Right ventricle myocardium inferior (tissue), 1 donor: Measurements from ENCODE around the gene MXD1. TPM values are rescaled to one million over a fixed set of nuclear protein-coding genes. Genes with fewer than 3 reads are reported as not detected.
"Not testable (repeated sequence)": the region's sequence is repeated elsewhere in the genome, so short reads cannot be mapped to it uniquely, and the experiment has no call there.

Source experiments
- ATAC-seq: fragments of 200-7000 bp; cut with Tn5 transposase; one replicate; pipeline ENCODE4 v1.9.1; 2020; ENCODE audit warnings: mild to moderate bottlenecking, moderate library complexity
- DNase-seq: peaks from one replicate; pipeline ENCODE4 v3.0.0; 2021; ENCODE audit errors: missing footprints
- intact Hi-C: fragments of 100-400 bp; cut with DNase I; formaldehyde crosslinking; loops from one replicate; pipeline ENCODE4 v1.11.0; 2022
- long read RNA-seq: library from polyadenylated mRNA; unstranded; transcript quantifications from one replicate; pipeline ENCODE4 v2.0.0, GENCODE V29; 2021
- total RNA-seq: library from RNA; stranded (reverse); fragmentation: NEBNext Ultra II Directional; extraction: Animal tissue kit (Norgen Biotek cat#: 25700); gene quantifications from one replicate; pipeline ENCODE4 v1.2.1, GENCODE V29; 2021
- donor health status: DM: no; HTN: yes; CAD: no; lungs with severe emphysema.

The MXD1 gene, protein sequence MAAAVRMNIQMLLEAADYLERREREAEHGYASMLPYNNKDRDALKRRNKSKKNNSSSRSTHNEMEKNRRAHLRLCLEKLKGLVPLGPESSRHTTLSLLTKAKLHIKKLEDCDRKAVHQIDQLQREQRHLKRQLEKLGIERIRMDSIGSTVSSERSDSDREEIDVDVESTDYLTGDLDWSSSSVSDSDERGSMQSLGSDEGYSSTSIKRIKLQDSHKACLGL
- 4.6 TPM for total RNA-seq
- long read RNA-seq, partial matches to known transcripts = 1 of 2 reads
- long read RNA-seq, other reads (novel, unspliced or antisense) = 1 of 2 reads

- intact Hi-C loops = loop anchor here (1.0 to 5.0 kb wide), 5 partner anchors 172 to 387 kb away; partner anchors contain the start of genes FAM136A, PCBP1 and PCYOX1
- peak; percentile 100 for DNase-seq
- ATAC-seq = no peak
Observed at GRCh38 chr2:69914950-69915945, at the start of gene MXD1. Gene MXD1 (plus strand): TSS chr2:69915109. CDS start chr2:69915331, 222 bp downstream.

GRCh38 chr2:69888451-69888850 is 26.5 kb upstream of the MXD1 start:
- ATAC-seq (no peak), DNase-seq (no peak)
- intact Hi-C loops = no loop called here

GRCh38 chr2:69889302-69889701 is 25.6 kb upstream of the MXD1 start:
- ATAC-seq (no peak), DNase-seq (no peak)
- intact Hi-C loops = no loop called here

GRCh38 chr2:69890881-69891280 is 24.0 kb upstream of the MXD1 start:
- DNase-seq (no peak), ATAC-seq (no peak)
- intact Hi-C loops = no loop called here

GRCh38 chr2:69892838-69893424 is 22.0 kb upstream of the MXD1 start:
- intact Hi-C loops, ATAC-seq, DNase-seq: not testable (repeated sequence)

DNA sequence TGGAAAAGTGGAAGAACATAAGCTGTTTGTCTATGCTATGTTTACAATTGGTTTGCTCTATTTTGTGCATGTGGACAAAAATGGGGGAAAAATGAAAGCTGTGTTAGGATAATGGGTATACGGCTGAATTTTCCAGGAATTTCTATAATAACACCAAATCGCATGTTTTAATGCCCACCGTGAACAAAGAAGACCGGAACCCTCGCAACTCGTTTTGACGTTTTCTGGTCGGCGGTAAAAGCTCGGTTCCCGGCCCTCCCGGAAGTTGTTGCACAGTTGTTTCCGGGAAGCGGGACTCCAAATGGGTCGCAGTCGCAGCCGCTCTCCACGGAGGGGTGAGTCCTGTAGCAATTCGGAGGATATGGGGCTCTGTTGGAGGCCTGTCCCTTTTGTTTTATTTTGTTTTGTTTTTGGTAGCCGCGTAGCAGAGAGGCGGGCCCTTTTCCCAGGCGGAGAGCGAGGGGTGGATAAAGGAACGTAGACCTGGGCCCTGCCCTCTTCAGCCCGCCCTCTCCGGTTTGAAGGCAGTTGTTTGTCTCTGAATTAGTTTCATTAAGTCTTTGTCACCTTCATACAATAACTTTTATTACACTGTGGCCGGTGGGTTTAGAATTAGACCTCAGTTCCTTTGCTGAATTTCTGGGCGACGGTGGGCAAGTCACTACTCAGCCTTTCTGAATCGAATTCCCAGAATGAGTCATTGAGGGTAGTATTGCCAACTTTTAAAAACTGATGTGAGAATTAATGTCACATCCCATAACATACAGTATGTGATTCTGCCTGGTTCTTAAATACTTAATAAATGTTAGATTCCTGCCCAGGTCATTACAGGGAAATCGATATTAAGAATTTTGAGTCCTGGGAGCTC is 21.0 kb upstream of the MXD1 start, which contains the start of gene SNRNP27:
Gene SNRNP27, plus strand, starts transcription at position 273 of the 868 bp plus-strand sequence. Its CDS starts 29 bp downstream, at position 302.
- intact Hi-C loops = no loop called here
- DNase-seq = peak; percentile 85
- ATAC-seq = peak; percentile 89

- ATAC-seq, DNase-seq, intact Hi-C loops: not testable (repeated sequence)
Observed at GRCh38 chr2:69894737-69895136, 20.2 kb upstream of the MXD1 start.

DNA sequence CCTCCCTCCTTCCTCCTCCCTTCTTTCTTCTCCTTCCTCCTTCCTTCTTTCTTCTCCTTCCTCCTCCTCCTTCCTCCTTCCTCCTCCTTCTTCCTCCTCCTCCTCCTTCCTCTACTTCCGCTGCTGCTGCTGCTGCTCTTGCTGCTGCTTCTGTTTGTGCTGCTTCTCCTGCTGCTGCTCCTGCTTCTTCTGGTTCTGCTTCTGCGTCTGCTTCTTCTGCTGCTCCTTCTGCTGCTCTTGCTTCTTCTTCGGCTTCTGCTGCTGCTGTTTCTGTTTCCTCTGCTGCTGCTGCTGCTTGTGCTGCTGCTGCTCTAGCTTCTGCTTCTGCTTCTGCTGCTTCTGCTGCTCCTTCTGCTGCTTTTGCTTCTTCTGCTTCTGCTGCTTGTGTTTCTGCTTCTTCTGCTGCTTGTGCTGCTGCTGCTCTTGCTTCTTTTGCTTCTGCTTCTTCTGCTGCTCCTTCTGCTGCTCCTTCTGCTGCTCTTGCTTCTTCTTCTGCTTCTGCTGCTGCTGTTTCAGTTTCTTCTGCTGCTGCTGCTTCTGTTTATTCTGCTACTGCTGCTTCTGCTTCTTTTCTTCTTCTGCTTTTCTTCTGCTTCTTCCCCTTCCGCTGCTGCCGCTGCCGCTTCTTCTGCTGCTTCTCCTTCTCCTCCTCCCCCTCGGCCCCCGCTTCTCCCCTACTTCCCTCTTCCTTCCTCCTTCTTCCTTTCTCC is 12.5 kb upstream of the MXD1 start:
- peak; percentile 84 for DNase-seq
- ATAC-seq = no peak
- intact Hi-C loops = no loop called here

- ATAC-seq (no peak), DNase-seq (no peak)
- intact Hi-C loops = no loop called here
Observed at GRCh38 chr2:69907216-69907615, 7.7 kb upstream of the MXD1 start.

DNA sequence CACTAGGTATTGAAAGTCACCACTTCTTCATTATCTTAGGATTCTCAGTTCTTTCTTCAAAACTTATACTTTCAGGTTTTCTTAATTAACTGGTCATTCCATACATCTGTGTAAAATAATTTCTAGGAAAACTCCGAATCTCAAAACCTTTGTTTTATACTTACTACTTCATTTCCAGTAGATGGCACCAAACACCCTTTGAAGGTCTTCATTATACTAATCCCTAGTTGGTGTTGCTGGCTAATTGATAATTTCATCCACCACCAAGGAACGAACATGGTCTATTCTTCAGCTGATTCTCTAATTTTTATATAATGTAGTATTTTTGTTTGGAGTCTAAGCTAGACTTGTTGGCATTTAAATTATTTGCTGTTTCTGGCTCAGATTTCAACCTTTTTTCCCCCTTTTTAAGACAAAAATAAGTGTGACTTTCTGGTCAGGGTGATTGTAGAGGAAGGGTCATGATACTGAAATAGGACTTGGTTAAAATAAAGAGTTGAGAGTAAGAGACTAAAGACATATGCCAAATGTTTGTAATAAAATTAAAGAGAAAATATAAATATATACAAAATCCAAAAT is 2.8 kb upstream of the MXD1 start:
- DNase-seq (no peak), ATAC-seq (no peak)
- intact Hi-C loops = loop anchor here (1.0 to 5.0 kb wide), 3 partner anchors 158 to 390 kb away; partner anchors contain the start of genes FAM136A and PCYOX1

DNA sequence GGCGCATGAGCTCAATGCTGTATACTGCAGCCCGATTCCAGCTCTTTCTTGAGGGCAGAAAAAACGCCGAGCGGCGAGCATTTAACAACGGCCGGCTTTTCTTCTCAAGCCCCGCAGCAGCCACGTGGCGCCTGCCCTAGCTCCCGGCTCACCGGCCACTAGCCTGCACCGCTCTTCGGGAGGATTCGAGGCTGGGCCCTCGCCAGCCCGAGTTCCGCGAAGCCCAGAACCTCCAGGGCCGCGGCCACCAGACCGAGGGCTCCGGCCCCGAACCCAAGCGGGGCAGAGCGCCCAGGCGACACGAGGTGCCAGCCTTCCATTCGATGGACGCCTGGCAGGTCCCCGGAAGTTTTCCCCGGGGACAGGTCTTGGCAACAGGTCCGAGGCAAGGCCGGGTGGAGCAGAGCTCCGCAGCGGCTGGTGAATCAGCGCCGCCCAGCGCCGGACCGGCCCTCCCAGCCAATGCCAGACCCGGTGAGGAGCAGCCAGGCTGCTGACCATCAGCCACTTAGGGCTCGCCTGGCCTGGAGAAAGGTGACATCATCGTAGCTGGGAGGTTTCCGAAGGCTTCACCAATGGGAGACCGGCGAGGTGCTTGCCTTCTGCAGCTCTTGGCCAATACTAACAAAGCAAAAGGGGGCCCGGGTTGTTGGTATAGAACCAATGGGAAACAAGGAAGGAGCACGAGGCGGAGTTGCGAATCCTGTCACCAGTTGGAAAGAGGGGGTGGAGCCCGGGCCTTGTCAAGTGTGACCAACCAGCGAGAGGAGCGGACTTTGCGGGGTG is 552 bp upstream of the MXD1 start:
- intact Hi-C loops = loop anchor here (1.0 to 5.0 kb wide), 5 partner anchors 172 to 388 kb away; partner anchors contain the start of genes FAM136A, PCBP1 and PCYOX1
- peak; percentile 98 for DNase-seq
- ATAC-seq = peak; percentile 96

DNA sequence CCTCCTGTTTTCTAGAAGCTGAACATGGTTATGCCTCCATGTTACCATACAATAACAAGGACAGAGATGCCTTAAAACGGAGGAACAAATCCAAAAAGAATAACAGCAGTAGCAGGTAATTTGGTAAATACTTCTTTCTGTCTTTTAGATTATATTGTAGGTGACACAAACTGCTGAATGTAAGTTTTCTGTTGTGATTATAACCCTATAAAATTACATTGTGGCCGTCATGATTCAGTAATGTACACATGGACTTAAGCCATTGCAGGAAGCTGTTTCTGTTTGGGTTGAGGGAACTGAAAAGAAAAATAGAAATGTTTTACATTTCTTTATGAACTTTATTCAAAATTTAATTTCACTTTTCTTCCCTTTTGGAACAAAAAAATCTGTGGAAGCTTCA is 1.2 kb downstream of the MXD1 start:
- ATAC-seq = no peak
- DNase-seq = no peak
- intact Hi-C loops = no loop called here

- ATAC-seq (no peak), DNase-seq (no peak)
- intact Hi-C loops = no loop called here
Observed at GRCh38 chr2:69917852-69918251, 2.9 kb downstream of the MXD1 start.

DNA sequence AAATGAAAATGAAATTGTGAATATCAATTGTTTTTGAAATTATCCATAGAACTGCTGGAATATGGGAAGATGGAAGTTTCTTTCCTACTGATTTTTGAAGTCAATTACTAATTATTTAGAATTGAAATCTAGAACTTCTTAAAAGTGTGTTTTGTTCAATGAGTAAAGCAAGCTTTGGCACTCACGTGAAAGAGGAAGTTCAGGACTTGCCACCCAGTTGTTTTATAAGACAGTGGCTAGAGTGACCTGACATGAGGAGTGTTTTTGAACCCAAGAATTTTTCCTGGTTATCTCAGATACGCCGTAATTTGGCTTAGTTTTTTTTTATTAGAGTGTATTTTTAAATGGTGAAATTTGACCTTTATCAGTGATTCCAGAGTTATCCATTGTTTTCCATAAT is 3.5 kb downstream of the MXD1 start:
- intact Hi-C loops = no loop called here
- ATAC-seq = no peak

DNA sequence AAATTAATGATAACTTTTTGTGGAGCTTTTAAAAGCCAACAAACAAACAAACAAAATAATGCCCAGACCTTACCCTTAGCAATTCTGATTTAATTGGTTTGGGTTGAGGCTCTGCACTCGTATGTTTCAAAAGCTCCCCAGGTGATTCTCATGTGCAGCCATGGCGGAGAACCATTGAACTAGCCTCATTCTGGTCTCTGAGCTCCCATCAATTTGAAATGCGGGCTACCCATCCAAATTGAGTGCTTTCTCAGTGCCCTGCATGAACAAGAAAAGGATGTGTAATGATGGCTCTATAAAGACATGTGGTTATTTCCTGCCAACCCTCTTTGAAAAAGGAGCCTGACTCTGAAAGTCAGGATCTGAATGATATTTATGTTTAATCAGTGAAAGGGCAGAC is 8.2 kb downstream of the MXD1 start:
- intact Hi-C loops = no loop called here
- ATAC-seq (no peak), DNase-seq (no peak)

More for the DNA sequence above, 3.5 kb downstream of the MXD1 start:
- DNase-seq = no peak

DNA sequence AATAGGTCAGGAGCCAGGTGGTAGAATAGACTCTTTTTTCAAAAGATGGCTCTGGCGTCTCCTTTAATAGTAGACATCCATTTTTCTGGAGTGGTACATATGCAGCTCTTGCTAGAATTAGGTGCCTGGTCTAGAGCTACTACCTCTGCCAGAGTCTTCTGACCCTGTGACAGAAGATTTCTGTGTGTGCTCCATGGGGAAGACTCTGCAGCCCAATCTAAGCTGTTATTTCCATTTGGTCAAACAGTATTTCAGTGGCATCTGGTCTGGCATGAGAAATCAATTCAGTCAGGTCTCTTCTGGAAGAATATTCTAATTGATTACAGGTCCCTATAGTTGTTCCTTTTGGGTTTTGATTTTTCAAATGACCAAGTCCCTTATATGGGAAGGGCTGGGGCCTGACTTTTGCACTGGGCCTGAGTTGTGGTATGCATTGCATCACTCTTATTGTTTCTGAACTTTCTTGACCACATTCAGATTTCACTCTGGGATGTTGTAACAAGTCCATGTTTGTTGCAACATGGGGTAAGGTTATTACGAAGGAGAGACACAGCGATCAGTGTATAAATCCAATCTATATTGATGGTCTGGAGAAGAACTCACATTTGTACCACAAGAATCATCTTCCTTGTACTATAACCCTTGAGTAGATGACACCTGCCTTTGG is 12.1 kb downstream of the MXD1 start:
- DNase-seq (no peak), ATAC-seq (no peak)
- intact Hi-C loops = no loop called here
